ENCODE data around the gene GSG1L.

GSG1L gene

DNA sequence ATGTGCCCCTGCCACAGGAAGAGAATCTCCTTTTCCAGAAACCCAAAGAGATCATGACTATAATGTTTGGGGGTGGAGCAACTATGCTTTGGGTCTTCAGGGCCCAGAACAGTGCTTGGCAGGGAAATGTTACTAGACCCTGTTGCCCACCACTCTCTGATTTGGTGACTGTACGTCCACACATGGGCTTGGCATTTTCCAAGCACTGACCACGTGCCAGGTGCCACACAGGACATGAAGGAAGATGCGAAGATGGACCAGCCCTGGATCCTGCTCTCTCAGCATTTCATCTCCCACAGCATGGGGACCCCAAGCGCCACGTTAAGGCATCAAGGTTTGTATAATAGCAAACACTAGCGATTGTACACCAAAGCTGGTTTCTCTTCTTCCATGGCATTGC lies 50.1 kb downstream of the GSG1L start:
- Histone ChIP-seq H3K27ac (no peak overlapping the region), H3K4me3 (IDR thresholded peaks at IDR 0.05; ENCODE audit: insufficient read depth, low read depth, low read length) (no peak overlapping the region), H4K20me1 (ENCODE audit: insufficient read depth) (no peaks in the 10 kb centered on the region), H3K9ac (no peak overlapping the region), H3K4me2 (no peak overlapping the region), H3K4me1 (ENCODE audit: low read depth, poor library complexity, severe bottlenecking) (no peaks in the 10 kb centered on the region), H3K79me2 (ENCODE audit: insufficient read depth, low read depth) (no peaks in the 10 kb centered on the region), H3K36me3 (ENCODE audit: insufficient read depth) (no peaks in the 10 kb centered on the region), H3K27me3 (ENCODE audit: insufficient read depth, low read depth) (peaks cover 7% of the 10 kb centered on the region), H2AFZ (ENCODE audit: low read depth) (no peak overlapping the region)
- TF ChIP-seq, protein P1, sequence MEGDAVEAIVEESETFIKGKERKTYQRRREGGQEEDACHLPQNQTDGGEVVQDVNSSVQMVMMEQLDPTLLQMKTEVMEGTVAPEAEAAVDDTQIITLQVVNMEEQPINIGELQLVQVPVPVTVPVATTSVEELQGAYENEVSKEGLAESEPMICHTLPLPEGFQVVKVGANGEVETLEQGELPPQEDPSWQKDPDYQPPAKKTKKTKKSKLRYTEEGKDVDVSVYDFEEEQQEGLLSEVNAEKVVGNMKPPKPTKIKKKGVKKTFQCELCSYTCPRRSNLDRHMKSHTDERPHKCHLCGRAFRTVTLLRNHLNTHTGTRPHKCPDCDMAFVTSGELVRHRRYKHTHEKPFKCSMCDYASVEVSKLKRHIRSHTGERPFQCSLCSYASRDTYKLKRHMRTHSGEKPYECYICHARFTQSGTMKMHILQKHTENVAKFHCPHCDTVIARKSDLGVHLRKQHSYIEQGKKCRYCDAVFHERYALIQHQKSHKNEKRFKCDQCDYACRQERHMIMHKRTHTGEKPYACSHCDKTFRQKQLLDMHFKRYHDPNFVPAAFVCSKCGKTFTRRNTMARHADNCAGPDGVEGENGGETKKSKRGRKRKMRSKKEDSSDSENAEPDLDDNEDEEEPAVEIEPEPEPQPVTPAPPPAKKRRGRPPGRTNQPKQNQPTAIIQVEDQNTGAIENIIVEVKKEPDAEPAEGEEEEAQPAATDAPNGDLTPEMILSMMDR (conservative IDR thresholded peaks at IDR 0.05; ENCODE audit: low read depth, low read length) = no peak

DNA sequence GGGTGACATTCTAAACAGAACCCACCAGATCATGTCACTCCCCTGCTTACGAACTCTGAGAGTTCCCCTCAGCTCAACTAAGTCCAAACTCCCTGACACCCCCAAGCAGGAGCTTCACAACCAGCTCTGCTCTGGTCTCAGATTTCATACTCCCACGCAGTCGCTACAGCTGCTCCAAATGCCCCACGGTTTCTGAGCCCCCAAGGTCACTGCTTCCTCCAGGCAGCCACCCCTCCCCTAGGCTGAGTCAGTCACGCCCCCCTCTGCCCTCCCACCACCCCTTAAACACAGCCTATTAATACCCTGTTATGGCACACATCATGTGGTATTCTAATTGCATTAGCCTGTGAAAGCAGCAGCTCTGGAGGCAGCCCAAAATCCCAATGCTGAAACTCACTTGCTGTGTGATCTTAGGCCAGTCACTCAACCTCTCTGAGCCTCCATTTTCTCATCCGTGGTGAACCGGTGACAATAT lies 51.5 kb downstream of the GSG1L start:
- Histone ChIP-seq H3K27ac (no peak overlapping the region), H2AFZ (ENCODE audit: low read depth) (no peak overlapping the region), H3K36me3 (ENCODE audit: insufficient read depth) (no peaks in the 10 kb centered on the region), H3K4me1 (ENCODE audit: low read depth, poor library complexity, severe bottlenecking) (no peaks in the 10 kb centered on the region), H3K27me3 (ENCODE audit: insufficient read depth, low read depth) (peaks cover 7% of the 10 kb centered on the region), H4K20me1 (ENCODE audit: insufficient read depth) (no peaks in the 10 kb centered on the region), H3K9ac (no peak overlapping the region), H3K79me2 (ENCODE audit: insufficient read depth, low read depth) (no peaks in the 10 kb centered on the region), H3K4me2 (no peak overlapping the region), H3K4me3 (IDR thresholded peaks at IDR 0.05; ENCODE audit: insufficient read depth, low read depth, low read length) (no peak overlapping the region)
- TF ChIP-seq, protein P1 (conservative IDR thresholded peaks at IDR 0.05; ENCODE audit: low read depth, low read length) = no peak

DNA sequence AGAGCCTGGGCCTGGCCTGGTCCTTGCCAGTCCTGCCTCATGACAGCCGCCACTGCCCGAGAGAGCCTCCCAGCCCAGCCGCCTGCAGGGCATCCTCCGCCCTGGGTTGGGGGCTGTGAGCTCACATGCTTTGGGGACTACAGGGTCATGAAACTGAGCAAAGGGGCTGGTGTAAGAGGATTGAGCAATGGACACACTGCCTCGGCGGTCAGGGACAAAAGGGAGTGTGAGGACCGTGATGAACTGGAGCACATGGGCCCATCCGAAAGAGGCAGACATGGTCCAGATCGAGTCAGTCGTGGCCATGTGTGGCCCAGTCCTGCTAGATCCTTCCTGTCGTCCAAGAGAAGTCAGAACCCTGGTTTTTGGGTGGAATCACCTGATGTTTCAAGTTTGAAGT lies 52.3 kb downstream of the GSG1L start:
- Histone ChIP-seq H4K20me1 (ENCODE audit: insufficient read depth) (no peaks in the 10 kb centered on the region), H3K79me2 (ENCODE audit: insufficient read depth, low read depth) (no peaks in the 10 kb centered on the region), H2AFZ (ENCODE audit: low read depth) (no peak overlapping the region), H3K27me3 (ENCODE audit: insufficient read depth, low read depth) (peaks cover 7% of the 10 kb centered on the region), H3K9ac (no peak overlapping the region), H3K4me2 (no peak overlapping the region), H3K27ac (no peak overlapping the region), H3K36me3 (ENCODE audit: insufficient read depth) (no peaks in the 10 kb centered on the region), H3K4me3 (IDR thresholded peaks at IDR 0.05; ENCODE audit: insufficient read depth, low read depth, low read length) (no peak overlapping the region), H3K4me1 (ENCODE audit: low read depth, poor library complexity, severe bottlenecking) (no peaks in the 10 kb centered on the region)
- TF ChIP-seq, protein P1 (conservative IDR thresholded peaks at IDR 0.05; ENCODE audit: low read depth, low read length) = no peak

DNA sequence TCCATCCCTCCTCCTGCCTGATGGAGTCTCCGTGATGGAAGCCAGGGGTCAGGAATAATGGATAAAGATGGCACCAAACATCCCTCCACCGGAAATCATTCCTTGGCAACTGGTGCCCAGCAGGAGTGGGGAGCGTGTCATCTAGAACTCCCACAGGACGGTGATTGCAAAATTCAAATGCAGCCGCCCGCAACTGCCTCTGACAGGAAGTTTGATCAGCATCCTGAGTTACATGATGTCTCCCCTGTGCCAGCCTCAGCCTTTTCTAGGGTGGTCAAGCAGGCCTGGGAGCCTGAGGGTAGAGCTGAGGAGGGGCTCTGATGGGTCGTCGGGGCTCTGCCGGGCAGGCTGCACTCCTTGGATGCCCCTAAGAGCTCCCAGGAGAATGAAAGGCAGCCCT lies 52.8 kb downstream of the GSG1L start:
- peaks cover 7% of the 10 kb centered on the region for H3K27me3 ChIP-seq (ENCODE audit: insufficient read depth, low read depth)
- H4K20me1 ChIP-seq (ENCODE audit: insufficient read depth) = no peaks in the 10 kb centered on the region

More for the DNA sequence above, 52.8 kb downstream of the GSG1L start:
- Histone ChIP-seq H3K9ac (no peak overlapping the region), H2AFZ (ENCODE audit: low read depth) (no peak overlapping the region), H3K79me2 (ENCODE audit: insufficient read depth, low read depth) (no peaks in the 10 kb centered on the region), H3K27ac (no peak overlapping the region), H3K4me3 (IDR thresholded peaks at IDR 0.05; ENCODE audit: insufficient read depth, low read depth, low read length) (no peak overlapping the region), H3K4me1 (ENCODE audit: low read depth, poor library complexity, severe bottlenecking) (no peaks in the 10 kb centered on the region), H3K4me2 (no peak overlapping the region), H3K36me3 (ENCODE audit: insufficient read depth) (no peaks in the 10 kb centered on the region)
- TF ChIP-seq, protein P1 (conservative IDR thresholded peaks at IDR 0.05; ENCODE audit: low read depth, low read length) = no peak
